Stimulated activated CD8-positive, alpha-beta memory T cell treated with anti-CD3 and anti-CD28 coated beads, Interleukin-4, amount 100 ng/mL, for 4 hours (primary cell): ENCODE results near the gene RRM1.
"Not testable (repeated sequence)": the region's sequence is repeated elsewhere in the genome, so short reads cannot be mapped to it uniquely, and the experiment has no call there.

Experiments used
- DNase-seq, 2 donors: peaks; one replicate each; pipeline ENCODE4 v3.0.0-alpha.2; 2020; ENCODE audit warnings: low read depth in 2 of 2, low spot score in 1 of 2

RRM1 gene

GRCh38 chr11:4094348-4095291 is at the start of gene RRM1:
Gene RRM1, plus strand, starts transcription at chr11:4094799. Its CDS starts 214 bp downstream, at chr11:4095013.
- peak; percentile 87 to 88 for DNase-seq

- no peak for DNase-seq
Observed at GRCh38 chr11:4044976-4045646, 49.5 kb upstream of the RRM1 start.

GRCh38 chr11:4048340-4048739 is 46.3 kb upstream of the RRM1 start:
- no peak for DNase-seq

- no peak for DNase-seq
Observed at GRCh38 chr11:4049006-4049405, 45.6 kb upstream of the RRM1 start.

- DNase-seq, result no peak
Observed at GRCh38 chr11:4050138-4050537, 44.5 kb upstream of the RRM1 start.

GRCh38 chr11:4053200-4053599 is 41.4 kb upstream of the RRM1 start:
- not testable (repeated sequence) for DNase-seq

GRCh38 chr11:4054643-4055042 is 40.0 kb upstream of the RRM1 start:
- DNase-seq, result no peak

GRCh38 chr11:4059424-4059823 is 35.2 kb upstream of the RRM1 start:
- no peak for DNase-seq

- DNase-seq, result no peak
Observed at GRCh38 chr11:4060182-4060923, 34.2 kb upstream of the RRM1 start.

- no peak for DNase-seq
Observed at GRCh38 chr11:4061700-4062099, 32.9 kb upstream of the RRM1 start.

GRCh38 chr11:4063348-4063747 is 31.3 kb upstream of the RRM1 start:
- DNase-seq, result no peak

GRCh38 chr11:4064278-4064955 is 30.2 kb upstream of the RRM1 start:
- DNase-seq, result no peak

GRCh38 chr11:4065086-4065485 is 29.5 kb upstream of the RRM1 start:
- no peak for DNase-seq

GRCh38 chr11:4065601-4066377 is 28.8 kb upstream of the RRM1 start:
- no peak for DNase-seq

- no peak for DNase-seq
Observed at GRCh38 chr11:4066910-4067309, 27.7 kb upstream of the RRM1 start.

GRCh38 chr11:4068962-4069361 is 25.6 kb upstream of the RRM1 start:
- DNase-seq, result no peak

- no peak for DNase-seq
Observed at GRCh38 chr11:4071325-4071724, 23.3 kb upstream of the RRM1 start.

- DNase-seq, result no peak
Observed at GRCh38 chr11:4071914-4072313, 22.7 kb upstream of the RRM1 start.

GRCh38 chr11:4072668-4073285 is 21.8 kb upstream of the RRM1 start:
- DNase-seq, result peak in 1 of 2 donors; percentile 11

GRCh38 chr11:4074266-4074665 is 20.3 kb upstream of the RRM1 start:
- DNase-seq, result no peak
